Posterior vena cava (tissue), 2 donors: ENCODE data around the gene CSTB. TPM values are rescaled to one million over a fixed set of nuclear protein-coding genes. Genes with fewer than 3 reads are reported as not detected.
A peak's percentile ranks its signal among the peaks of the same experiment; 100 is the strongest.

Experiments
- DNase-seq: peaks from one replicate; pipeline ENCODE4 v3.0.0-alpha.2; 2020; ENCODE audit warnings: low spot score
- intact Hi-C, 2 donors: fragments of 100-400 bp; cut with DNase I; formaldehyde crosslinking; loops; one replicate each; pipeline versions ENCODE4 v1.14.1 to v1.14.2; 2022 to 2023
- total RNA-seq, 2 donors: library from RNA; stranded (reverse); fragmentation: NEBNext Ultra II Directional; extraction: Animal tissue kit (Norgen Biotek cat#: 25700); gene quantifications; one replicate each; pipeline ENCODE4 v1.2.1, GENCODE V29; 2021
- donor health status: DM: yes; HTN: yes; CAD: no.
- donor health status: DM: yes; HTN: yes; CAD: no.

Gene CSTB
- total RNA-seq, 2 donors from 2014 or later, result 29.0 to 48.6 TPM

DNA sequence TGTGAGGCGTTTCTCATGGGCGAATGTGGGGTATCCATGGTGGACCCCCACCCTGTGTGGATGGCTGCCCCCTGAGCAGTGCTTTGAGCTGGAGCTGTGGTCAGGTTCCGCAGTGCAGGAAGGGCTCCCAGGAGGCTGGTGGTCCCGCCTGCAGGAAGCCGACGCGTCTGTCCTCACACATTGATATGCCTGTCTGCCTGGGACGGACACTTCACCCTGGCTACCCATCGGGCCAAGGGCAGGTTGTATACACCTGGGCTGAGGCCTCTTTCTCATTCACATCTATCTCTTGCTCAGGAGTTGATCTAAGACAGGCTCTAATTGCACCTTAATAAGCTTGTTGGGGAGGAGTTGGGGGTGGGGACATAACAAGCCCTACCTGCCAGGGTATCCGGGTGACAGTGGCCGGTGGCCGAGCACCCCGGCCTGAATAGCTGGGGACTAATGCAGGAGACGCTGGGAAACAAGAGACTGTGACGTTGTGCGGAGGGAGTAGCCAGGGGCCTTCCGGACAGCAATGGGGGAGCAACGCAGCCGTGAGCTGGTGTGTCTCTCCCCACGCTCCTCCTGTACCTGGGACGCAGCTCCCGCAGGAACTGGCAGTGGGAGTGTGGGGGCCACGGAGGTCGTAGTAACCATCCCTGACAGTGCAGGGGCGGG, 35.5 kb downstream of the CSTB start:
- intact Hi-C loops, result no loop called here

GRCh38 chr21:43739621-43740435, 36.3 kb downstream of the CSTB start:
- no peak for DNase-seq
- intact Hi-C loops, result no loop called here

More for the DNA sequence above, 35.5 kb downstream of the CSTB start:
- no peak for DNase-seq

DNA sequence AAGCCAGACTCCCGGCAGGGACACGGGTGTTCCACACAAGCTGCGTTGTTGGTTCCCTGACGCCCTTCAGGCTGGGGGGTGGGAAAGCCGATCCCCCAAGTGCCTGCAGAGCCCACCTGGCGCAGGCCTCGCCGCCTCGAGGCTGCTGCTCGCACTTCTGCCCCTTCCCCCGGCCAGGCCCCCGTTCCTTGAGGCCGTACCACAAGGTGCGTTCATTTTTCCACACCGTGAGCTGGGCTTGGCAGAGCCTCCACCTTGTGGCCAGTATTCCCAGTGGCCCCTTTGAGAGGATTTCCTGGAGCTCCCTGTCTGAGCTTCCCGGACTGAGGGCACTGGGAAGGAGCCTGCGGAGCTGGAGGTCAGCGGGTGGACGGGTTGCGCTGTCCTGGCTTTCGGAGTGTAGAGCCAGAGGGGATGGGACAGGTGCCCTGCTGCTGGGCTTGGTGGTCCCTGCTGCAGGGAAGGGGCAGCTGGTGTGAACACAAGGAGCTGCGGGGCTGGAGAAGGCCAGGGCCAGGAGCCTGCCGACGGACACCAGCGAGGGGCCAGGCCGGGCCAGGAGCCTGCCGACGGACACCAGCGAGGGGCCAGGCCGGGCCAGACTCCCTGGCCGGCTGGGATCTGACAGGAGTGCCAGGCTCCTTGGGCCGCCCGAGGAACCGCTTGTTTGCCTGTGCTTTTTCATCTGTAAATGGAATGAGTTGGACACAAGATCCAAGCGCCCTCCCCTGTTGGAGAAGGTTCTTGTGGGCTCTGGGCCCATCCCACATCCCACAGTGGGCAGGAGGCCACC, 38.8 kb downstream of the CSTB start:
- no peak for DNase-seq
- intact Hi-C loops, result no loop called here

DNA sequence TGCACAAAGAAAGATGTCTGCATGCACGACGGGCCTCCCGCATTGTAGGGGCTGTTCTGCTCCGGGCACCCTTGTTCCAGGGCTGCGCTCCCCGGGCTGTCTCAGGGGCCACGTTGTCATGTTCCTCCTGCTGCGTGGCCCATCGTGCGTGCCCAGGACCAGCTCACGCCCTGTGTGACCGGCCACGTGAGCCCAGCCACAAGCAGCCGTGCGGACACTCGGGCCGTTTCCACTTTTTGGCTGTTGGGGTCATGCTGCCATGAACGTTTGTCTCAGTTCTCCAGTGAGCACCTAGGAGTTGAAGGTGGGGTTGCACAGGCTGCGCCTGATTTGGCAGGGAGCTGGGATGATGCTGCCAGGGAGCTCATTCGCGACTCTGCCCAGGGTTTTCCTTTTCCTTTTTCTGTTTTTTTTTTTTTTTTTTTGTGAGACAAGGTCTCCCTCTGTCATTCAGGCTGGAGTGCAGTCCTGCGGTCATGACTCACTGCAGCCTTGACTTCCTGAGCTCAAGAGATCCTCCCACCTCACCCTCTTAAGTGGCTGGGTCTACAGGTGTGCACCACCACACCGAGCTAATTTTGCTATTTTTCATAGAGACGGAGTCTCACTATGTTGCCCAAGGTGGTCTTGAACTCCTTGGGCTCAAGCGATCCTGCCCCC, 39.8 kb downstream of the CSTB start:
- no peak for DNase-seq
- intact Hi-C loops, result no loop called here

DNA sequence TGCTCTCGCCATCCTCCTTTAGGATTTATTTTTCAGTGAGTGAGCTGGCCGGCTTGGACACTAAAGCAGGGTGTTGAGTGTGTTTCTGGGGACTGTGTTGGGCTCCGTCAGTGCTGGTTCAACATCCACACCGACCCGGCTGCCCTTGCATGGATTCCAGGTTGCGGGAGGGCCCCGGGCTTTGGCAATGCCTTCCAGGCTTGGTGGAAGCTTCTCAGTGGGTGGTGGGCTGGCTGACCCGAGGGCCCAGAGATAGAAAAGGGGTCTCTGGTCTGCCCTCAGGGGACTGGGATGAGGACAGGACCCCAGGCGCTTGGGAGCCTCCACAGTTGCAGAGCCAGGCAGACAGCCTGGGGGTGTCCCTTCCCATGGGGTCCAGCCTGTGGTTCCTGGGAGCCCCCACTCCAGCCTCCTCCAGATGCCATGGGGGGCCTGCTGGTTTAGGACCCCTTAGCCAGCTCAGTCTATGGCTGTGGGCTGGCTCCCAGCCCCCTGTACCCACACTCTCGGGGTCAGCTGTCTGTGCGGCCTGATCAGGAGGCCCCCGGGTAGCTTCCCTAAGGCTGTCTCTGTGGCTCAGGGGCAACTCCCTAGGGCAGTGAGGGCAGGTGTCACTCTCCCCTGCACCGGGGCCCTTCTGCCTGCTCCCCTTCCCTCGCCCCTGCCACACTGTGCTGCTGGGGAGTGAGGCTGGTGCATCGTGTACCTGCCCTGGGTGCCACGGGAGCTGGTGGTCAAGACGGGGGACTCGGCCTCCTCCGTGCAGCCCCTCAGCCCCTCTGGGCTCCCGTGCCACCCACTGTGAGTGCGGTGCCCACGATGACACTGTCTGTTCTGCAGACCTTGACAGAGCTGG, 40.6 kb downstream of the CSTB start:
- intact Hi-C loops, result no loop called here
- no peak for DNase-seq

DNA sequence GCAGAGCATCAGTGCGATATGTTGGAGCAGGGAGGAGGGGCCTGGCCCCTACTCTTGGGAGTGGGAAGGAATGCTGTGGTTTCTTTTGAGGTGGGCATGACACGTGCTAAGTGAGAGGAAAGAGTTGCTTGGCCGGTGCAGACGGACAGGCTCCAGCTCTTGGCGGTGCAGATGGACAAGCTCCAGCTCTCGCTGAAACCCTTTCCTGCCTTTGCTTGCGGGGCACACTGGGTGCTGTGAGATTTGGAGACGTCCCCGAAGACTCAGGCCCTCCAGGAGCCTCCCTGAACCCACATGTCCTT, 41.2 kb downstream of the CSTB start:
- intact Hi-C loops, result no loop called here
- no peak for DNase-seq

GRCh38 chr21:43734131-43734927, 41.8 kb downstream of the CSTB start:
- DNase-seq, result no peak
- intact Hi-C loops, result no loop called here

- intact Hi-C loops, result no loop called here
- no peak for DNase-seq
Measured at GRCh38 chr21:43733529-43734071, 42.5 kb downstream of the CSTB start.

DNA sequence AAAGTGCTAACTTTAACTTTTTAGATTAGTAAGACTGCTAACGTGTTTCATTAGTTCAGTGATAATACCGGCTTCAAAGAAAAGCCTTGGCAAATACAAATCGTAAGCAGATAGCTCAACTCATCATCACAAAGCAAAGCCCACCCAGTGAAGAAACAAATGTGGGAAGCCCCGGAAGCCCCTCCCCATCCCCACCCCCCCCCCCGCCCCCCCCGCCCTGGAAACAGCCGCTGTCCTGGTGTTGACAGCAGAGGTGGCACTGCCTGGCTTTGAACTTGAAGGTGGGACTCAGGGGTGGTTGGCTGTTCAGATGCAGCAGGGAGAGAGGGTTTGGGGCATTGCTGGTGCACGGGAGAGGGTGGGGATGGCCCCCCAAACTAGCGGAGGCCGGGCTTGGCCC, 43.0 kb downstream of the CSTB start:
- intact Hi-C loops, result no loop called here
- DNase-seq, result no peak

- intact Hi-C loops, result no loop called here
- DNase-seq, result no peak
Measured at GRCh38 chr21:43731891-43732711, 44.0 kb downstream of the CSTB start.

- intact Hi-C loops, result no loop called here
- no peak for DNase-seq
Measured at GRCh38 chr21:43731476-43731875, 44.6 kb downstream of the CSTB start.

DNA sequence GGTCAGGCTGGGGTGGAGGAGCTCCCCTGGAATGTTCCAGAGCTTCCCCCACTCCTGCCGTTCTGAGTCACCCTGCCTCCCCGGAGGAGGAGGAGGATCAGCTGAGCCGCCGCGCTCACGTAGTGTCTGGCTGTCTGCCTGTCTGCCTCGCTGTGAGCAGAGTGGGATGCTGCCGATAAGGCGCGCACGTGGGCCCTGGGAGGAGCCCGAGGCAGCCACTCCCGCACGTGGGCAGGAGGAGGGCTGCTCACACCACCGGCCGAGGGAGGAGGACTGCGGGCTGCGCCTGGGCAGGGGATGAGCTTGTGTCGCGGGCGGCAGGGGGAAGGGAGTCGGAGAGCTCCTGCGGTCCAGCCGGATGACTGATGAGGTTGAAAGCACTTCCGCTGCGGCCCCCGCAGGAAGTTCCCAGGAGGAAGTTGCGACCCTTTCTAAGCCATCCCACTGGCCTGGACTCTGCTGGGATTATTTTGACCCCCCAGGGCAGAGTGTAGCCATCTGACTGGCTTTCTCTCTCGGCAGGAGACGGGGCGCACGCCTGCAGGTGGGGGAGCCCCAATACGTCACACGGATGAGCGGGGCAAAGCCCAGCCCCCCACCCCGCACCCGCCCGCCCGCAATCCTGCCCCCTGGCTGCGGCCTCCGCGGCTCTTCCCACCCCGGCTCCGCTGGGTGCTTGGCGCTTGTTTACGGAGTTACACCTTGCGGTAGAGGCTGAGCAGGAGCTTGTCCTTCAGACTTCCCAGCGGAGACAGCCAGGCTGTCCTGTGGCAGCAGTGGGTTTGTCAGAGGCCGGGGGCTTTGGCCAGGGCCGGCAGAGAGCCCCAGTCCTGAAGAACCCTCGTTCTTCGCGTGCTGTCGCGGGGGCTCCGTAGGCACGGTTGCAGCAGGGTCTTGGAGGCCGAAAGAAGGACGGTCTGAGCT, 47.4 kb downstream of the CSTB start:
- intact Hi-C loops, result no loop called here
- peak; percentile 99 for DNase-seq

DNA sequence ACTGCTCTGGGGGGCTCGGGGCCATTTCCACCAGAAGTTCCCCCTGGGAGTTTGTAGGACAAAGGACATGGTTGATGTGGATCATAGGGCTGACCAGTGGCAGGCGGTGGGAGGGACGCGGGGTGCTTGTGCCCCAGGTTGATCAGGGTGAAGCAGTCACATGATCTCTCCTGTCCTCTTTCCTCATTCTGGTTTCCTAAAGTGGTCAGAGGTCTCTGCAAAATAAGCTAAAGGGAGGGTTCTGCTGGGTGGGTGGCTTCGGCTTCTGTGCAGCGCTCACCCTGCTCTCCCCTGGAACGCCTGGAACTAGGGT, 48.0 kb downstream of the CSTB start:
- intact Hi-C loops, result no loop called here
- DNase-seq, result no peak

DNA sequence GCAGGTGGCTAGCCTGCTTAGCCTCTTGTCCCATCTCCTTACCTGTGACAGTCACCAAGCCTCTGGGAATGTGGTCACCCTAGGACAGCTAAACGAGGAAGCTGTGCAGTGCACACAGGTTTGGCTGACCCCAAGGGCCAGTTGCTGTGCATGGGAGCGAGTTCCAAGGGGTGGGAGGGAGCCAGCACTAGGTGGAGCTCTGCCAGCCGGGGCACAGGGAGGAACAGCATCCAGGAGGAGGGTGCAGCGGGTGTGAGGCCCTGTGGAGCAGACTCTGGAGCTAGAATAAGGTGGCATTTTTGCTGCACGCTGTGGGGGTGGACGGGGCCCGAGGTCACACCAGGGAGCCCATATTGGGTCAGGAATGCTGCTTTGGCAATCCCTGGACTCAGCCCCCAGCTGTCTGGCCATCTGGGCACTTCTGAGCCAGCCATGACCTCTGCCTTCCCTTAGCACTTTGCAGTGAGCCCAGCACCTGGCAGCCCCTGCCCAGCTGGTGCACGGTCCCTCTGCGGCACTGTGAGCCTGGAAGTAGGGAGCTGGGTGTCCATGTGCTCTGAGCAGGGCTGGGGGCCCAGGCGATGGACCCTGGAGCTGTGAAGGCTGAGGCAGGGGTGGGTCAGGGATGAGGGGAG, 48.5 kb downstream of the CSTB start:
- intact Hi-C loops, result no loop called here
- no peak for DNase-seq

DNA sequence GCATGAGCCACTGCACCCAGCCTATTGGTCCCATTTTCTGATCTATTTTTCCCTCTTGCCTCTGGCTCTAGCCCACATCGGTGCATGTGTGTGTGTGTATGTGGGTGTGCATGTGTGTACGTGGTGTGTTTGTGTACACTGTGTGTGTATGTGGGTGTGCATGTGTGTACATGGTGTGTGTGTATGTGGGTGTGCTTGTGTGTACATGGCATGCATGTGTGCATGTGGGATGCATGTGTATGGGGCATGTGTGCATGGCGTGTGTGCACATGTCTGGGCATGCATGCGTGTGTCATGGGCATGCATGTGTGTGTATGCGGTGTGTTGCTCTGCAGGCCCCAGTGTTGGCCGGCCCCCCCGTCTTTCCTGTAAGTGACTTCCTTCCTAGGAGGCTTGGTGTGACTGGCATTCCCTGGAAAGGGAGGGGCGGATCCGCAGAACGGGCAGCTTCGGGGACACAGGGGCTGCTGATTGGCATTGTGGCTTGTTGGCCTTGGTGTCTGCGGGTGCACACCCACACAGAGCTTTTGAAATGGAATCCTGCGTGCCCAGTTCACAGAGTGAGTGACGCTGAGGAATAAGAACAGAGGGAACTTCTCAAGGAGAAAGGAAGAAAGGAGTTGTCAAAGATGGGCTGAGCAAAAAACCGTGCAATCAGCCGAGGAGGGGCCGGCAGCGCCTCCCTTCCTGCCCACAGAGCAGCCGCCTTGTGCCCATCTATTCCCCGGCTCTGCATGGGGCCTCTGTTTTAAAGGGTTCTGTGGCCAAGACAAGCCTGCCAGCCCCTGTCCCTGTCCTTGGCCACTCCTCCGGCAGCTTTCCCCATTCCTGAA, 49.2 kb downstream of the CSTB start:
- intact Hi-C loops, result no loop called here
- DNase-seq, result no peak
